Skeletal muscle cell (primary cell): ENCODE data around the gene ABLIM3.
"Not testable (repeated sequence)": the region's sequence is repeated elsewhere in the genome, so short reads cannot be mapped to it uniquely, and the experiment has no call there.

Source experiments
- DNase-seq: peaks from one replicate; pipeline ENCODE4 v3.0.0-alpha.2; 2010; ENCODE audit warnings: low read depth
- H3K4me3 ChIP-seq: 2 replicates; pipeline ENCODE4 v1.5.1; 2011; ENCODE audit warnings: low read depth, mild to moderate bottlenecking, control low read depth, low read length, moderate library complexity

The ABLIM3 gene

DNA sequence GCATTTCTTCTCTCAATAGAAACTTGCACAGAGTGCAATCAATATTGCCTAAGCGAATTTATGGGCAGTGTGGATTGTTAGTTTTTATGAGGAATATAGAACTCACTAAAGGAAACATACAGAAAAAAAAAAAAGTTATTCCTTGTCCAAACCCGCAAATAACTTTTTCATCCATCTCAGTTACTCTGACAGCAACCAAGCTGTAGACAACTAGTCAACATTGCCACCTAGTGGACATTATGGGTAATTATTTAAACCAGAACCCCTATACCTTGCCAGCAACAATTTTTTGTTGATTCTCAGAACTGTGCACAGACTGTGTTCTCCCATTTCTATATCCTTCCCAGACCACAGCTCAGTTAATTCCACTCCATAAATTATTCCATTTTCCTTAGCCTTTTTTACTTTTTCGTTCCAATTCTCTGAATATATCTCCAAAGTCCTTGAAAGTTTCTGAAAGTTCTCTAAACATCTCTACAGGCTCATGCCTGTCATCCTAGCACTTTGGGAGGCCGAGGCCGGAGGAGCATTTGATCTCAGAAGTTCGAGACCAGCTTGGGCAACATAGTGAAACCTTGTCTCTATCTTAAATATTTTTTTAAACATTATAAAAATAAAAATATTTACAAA lies 127.8 kb downstream of the ABLIM3 start:
- DNase-seq = no peak
- no peak overlapping the region for H3K4me3 ChIP-seq

DNA sequence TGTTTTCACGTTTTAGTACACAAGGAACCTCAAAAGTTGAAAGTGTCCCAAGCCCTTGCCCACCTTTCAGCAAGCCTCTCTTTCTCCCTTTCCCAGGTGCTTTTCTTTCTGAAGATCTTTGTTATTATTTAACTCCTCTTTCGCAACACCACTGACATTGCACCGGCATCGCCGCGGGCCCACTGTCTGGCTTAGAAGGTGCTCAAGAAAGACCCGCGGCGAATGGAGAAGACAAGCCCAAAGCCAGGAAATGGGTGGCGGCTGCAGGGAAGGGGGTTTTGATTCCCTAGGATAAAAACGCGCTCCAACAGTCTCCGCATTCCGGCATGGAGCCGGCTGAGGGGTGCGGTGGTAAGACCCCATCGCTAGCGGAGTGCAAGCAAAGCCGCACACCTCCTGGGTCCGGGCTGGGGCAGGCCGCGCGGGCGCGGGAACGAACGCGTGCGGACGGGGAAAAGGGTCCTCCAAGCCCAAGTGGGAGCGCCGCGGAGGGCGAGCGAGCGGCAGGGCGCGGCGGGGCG lies 130.0 kb downstream of the ABLIM3 start:
- no peak for DNase-seq

DNA sequence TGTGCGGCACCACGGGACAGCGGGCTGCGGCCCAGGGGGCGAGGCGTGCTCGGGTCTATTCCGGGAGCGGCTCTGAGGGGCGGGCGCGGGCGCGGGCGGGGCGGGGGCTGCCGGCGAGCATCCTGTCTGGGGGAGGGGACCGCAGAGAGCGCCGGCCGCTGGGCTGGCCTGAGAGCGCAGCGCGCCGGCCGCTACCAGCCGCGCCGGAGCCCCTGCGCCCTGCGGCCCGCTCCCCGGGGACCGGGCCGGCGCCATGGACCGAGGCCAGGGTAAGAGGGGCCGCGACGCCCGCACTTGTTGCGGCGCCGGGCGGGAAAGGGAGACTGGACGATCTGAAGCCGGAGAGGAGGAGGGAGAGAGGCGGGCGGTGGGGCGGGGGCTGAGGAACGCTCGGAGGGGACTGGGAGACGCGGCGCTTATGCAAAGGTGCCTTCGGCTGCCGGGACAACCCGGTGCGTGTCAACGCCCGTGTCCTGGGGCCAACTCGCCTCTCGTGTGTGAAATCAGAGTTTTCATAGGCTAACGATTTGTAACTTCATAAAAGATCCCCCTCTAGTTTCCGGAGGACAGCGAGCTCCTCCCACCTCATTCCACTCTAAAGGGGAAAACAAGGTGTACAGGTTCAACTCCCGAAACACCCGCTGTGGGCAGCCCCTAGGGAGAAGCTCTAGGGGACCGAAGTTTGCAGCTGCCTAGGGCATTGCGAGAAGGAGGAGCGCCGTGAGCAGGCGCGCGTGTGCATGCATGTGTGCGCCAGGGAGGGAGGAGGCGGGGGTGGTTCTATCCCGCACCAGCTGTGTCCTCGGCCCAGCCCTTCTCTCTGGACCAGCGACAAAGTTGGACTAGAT lies 130.6 kb downstream of the ABLIM3 start, which contains the start of gene AFAP1L1:
Gene AFAP1L1 (plus strand): TSS at position 144 of the 848 bp plus-strand sequence. CDS start 110 bp downstream, at position 254.
- peak within 1 kb of the TSS; percentile 72 for H3K4me3 ChIP-seq
- no peak for DNase-seq

More for the DNA sequence above, 130.0 kb downstream of the ABLIM3 start:
- H3K4me3 ChIP-seq = peak overlapping the region; percentile 72

DNA sequence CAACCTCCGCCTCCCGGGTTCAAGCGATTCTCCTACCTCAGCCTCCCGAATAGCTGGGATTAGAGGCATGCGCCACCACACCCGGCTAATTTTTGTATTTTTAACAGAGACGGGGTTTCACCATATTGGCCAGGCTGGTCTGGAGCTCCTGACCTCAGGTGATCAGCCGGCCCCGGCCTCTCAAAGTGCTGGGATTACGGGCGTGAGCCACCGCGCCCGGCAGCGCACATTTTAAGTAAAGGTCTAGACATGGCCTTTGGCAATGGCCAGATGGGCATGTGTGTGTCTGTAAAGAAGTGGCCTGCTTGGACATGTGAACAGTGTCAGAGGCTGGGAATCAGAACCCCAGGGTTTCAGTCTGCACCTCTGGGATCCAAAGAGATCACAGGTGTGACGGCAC lies 131.5 kb downstream of the ABLIM3 start:
- peak overlapping the region; percentile 72 for H3K4me3 ChIP-seq

DNA sequence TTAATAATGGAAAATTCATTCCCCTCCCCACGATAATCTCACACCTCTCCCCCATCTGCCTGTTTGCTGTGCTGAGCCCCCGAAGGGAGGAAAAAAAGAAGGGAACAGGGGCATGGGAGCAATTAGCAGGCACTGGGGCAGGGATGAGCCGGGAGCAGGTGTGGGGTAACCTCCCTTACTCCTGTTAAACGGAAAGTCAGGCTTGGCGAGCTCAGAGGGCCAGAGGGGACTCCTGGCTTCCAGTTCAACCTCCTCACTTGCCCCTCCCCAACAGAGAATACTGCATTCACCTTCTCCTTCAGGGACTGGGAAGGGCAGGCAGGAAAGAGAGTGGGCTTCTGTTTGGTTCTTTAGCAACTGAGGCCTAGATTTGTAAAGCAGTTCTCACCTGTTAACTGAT lies 131.9 kb downstream of the ABLIM3 start:
- H3K4me3 ChIP-seq = no peak overlapping the region

More for the DNA sequence above, 131.5 kb downstream of the ABLIM3 start:
- not testable (repeated sequence) for DNase-seq

DNA sequence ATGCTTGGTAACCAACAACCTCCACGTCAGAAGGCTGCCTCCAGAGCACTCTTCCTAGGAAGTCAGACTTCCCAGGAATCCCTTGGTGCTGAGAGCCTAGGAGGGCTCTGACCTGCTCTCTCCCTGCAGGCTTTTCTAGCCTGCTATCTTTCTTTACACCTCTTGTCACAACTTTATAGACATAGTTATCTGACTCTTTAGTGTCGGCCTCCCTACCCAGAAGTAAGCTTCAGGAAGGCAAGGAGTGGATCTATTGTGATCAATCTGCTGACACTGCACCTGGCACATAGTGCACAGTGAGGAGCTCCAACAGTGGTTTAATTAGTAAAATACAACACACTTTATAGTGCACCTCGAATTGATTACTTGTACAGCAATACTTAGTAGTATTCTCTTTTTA lies 132.7 kb downstream of the ABLIM3 start:
- no peak overlapping the region for H3K4me3 ChIP-seq
- DNase-seq = no peak

More for the DNA sequence above, 131.9 kb downstream of the ABLIM3 start:
- DNase-seq = no peak

DNA sequence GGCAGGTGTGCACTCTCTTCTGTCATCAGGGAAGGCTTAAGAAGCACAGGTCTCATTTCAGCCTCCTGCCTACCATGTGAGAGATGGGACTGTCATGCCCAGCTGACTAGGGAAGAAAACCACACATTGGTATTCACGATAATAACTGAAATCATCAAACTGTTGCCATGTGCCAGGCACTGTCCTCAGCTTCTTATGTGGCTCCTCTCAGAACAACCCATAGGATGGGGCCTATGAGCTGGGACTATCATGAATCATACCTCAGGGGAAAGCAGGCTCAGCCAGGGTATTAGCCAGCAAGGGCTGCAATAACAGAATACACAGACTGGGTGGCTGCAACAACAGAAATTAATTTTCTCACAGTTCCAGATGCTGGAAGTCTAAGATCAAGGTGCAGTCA lies 133.6 kb downstream of the ABLIM3 start:
- no peak for DNase-seq
- H3K4me3 ChIP-seq = no peak overlapping the region

DNA sequence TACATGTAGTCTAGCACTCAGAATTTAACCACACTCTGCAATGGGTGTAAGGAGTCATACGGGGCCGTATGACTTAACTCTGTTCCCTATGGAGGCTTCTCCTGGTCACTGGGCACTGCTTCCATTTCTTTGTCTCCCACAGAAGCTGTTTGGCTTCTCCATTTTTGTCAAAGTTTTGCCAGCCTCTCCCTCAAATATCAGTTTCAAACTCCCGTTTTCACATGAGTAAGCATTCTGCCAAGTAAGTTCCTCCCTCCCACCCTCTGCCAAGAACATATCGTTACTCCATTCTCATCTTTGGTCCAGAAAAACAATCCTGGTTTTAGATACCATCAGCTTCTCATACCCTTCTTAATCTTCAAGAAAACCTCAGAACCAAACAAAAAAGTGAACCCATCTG lies 136.5 kb downstream of the ABLIM3 start:
- no peak overlapping the region for H3K4me3 ChIP-seq

DNA sequence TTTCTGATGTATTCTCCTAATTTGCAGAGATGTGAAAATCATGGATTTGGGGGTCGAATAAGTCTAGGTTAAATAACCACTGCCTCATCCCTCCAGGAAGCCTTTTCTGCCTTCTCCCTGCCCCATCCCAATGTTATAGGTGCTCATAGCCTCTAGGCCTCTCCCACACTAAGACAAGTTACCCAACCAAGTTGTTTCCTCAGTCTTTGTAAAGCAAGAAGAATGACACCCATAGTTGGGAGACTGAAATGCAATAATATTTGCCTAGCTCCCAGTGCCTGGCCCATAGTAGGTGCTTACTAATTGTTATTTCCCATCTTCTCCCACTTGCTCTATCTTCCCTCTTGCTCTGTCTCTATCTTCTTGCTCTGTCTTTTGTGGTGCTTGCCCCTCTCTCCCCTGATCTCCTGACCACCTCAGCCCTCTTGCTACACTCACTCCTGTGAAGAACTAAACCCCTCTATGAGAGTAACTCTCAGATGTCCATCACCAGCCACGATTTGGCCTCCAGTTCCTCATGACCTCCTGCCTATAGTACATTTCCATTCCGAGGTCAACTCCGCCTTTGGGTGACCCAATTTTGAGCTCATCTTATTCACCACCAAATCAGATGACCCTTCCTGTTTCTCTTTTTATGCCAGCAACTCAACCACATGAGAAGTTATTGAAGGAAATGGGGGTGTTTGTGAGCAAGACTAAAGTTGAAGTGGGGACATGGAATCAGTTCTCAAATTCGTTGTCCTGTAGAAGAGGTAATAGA lies 137.3 kb downstream of the ABLIM3 start:
- DNase-seq = no peak
- H3K4me3 ChIP-seq = no peak overlapping the region

More for the DNA sequence above, 136.5 kb downstream of the ABLIM3 start:
- DNase-seq = no peak

DNA sequence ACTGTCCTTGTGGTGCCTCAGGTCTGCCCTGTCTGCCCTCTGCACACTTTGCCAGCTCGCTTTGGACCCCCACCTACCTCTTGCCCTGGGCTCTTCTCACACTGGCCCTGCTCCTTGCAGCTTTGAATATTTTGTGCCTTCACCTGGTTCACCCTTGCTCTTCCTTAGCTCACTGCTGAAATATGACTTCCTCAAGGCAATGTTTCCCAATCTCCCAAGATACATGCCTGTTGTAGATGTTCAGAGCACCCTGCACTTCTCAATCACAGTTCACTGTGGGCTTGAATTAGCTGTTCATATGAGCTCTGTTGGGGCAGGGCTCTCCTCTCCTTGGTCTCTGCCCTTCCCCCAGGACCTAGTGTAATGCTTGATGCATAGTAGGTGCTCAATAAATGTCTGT lies 138.4 kb downstream of the ABLIM3 start:
- no peak for DNase-seq

DNA sequence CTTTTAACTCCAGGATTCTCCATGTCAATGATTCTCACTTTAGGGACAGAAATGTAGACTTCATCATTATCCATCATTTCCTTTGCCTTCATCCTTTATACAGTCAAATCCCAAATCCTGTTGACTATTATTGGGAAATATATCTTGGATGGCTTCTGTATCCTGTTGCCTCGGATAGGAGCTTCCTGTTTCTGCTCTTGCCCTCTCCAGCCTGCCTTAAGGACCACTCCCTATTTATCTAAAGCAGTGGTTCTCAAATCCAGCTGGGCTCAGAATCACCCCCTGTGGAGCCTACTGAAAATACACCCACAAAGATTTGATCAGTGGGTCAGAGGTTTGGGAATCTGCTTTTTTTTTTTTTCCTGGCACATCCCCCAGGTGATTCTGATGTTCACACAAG lies 138.8 kb downstream of the ABLIM3 start:
- no peak overlapping the region for H3K4me3 ChIP-seq
- no peak for DNase-seq

More for the DNA sequence above, 138.4 kb downstream of the ABLIM3 start:
- no peak overlapping the region for H3K4me3 ChIP-seq

DNA sequence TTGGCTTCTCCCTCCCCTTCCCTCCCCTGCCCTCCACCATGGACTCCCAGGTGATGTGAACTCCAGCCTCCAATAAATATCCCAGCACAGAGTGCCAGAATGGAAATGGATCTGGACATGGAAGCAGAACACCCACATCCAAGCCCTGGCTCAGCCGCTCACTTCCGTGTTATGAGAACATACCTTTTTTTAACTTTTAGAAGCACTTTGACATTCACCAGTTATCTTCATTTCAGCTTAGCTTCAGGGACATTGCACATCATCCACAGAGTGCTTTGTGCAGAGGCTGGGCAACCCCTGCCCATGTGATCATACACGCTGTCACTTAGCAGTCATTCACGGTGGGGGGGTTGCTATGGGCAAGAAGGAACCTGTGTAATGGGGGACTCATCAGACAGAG lies 139.5 kb downstream of the ABLIM3 start:
- no peak overlapping the region for H3K4me3 ChIP-seq
- DNase-seq = no peak

DNA sequence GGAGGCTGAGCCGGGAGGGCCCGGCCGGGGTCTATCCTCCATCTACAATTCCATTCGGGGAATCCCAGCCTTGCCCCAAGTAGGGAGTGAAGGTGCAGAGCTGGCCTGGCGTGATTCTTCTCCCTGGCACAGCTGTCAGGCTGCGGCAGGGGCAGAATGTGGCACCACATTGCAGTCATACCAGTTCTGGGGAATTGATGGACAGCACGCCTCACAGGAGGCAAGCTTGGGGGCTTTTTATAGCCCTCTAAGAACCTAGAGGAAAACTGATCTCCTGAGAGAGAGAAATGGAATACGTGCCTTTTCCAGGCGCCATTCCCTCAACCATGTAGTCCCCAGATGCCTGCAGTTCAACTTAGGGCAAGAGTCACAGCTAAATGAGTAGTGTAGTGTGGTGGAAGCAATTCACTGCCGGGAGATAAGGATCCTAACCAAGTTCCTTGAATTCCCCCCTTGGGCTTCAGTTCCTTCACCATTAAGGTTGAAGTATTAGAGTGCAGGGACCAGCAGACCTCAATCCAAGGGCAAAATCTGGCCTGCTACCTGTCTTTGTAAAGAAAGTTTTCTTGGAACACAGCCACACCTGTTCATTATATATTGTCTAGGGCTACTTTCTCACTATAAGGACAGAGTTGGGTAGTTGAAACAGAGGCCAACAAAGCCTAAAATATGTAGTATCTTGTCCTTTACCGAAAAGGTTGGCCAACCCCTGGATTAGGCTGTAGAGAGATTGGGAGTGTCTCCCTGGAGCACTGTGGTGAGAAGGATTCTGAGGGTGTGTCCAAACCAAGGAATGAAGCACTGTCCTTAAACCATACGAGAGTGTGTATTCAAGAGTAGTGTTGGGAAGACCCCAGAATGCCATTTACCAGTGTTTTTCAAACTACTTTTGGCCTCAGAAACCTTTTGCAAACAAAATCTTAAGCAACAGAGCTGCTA lies 141.0 kb downstream of the ABLIM3 start:
- H3K4me3 ChIP-seq = no peak overlapping the region
- no peak for DNase-seq

DNA sequence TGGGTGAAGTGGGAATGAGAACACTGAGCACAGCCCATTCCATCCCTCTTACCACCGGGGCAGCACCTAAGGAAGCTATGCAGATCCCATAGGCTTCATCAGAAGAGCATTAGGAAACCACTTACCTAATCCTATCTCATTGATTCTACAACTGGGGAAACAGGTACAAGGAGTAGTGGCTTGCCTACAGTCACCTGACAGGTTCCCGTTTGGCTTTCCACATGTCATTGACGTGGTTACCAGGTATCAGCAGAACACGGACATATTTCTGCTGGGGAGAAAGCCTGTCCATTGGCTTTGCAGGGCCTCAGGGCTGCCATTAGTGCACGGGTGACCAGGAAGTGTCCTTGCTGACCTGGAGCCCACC lies 141.7 kb downstream of the ABLIM3 start:
- no peak for DNase-seq

DNA sequence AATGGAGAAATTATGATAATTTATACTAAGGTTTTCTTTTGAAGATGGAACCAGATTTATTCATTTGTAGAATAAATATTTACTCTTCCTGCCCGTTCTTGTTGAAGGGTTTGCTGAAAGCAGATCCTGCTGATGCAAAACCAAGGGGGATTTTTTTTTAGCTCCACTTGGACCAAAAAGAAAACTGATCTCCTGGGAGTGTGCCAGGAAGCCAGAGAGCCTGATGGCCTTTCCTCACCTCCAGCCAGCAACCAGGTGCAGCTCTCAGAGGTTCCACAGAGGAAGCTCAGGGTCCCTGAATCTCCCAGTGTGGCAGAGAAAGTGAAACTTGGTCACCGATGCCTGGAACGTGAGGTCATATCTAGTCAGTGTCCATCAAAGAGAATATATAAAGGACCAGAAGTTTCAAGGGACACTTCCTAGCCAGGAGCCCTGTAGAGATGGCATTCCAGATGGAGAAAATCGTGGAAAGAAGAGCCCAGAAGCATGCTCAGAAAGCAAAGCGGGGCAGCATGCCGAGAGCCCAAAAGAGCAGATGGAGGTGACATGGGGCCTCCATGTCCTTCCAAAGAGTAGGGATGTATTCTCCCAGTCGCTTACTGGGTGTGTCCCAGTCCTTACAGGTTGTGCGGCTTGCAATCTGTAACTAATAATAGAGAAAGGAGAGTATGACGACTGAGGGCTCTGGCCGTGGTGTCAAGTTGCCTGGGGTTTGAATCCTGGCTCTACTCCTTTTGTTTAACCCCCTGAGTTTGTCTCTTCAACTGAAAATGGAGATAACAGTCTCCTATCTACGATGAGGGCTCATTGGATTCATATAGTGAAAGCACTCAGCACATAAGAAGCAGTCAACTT lies 142.6 kb downstream of the ABLIM3 start:
- H3K4me3 ChIP-seq = no peak overlapping the region
- DNase-seq = no peak

More for the DNA sequence above, 141.7 kb downstream of the ABLIM3 start:
- H3K4me3 ChIP-seq = no peak overlapping the region

DNA sequence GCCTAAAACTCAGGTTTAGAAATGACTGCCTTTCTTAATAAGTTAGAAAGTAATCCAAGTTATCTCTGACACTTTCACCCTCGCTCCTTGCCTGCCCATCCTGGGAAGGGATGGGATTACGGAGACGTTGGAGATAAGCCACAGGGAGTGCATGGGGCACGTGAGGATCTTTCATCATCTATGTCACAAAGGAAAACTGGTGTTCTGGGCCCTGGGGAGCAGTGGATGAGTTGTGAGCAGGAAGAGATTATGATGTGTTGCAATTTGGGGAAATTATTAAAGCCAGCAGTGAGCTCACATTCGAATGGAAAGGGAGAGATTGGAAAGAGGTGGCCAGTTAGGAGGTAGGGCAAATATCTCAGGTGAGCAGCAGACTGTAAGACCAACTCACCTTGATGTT lies 143.2 kb downstream of the ABLIM3 start:
- DNase-seq = no peak
- no peak overlapping the region for H3K4me3 ChIP-seq

DNA sequence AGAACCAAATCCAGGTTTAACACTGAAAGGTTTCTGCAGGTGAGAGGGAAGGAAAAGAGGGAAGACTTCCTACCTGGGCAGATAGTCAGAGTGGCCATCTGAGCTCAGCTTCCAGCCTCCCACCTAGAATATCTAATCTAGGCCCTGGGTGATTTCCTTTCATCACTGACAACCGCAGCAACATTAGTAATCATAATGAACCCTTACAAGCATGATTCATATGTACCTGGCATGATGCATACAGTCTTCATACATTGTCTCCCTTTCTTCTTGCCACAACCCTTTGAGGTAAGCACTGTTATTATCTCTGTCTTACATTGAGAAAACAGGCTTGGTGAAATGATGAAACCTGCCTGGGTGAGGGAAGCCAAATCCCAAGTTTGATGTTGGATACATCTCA lies 143.9 kb downstream of the ABLIM3 start:
- no peak for DNase-seq

DNA sequence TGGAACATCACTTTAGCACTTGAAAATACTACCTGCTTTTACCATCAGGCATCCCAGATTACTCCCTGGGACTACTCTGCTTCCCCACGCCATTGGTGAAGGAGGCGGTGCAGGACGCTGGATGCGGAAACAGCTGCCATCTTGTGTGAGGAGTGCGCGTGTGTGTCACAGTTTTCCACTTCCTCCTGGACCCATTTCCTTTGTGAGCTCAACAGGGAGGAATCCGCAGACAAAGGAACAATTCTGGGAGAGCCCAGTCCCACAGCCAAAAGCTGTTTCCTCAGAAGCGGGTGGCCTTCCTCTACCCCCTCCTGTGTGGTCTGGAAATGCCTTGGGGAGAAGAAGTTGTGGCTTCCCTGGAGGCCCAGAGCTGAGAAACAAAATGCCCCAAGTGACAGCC lies 147.1 kb downstream of the ABLIM3 start:
- H3K4me3 ChIP-seq = no peak overlapping the region
- no peak for DNase-seq

More for the DNA sequence above, 143.9 kb downstream of the ABLIM3 start:
- no peak overlapping the region for H3K4me3 ChIP-seq
